D721Med (cell line): ENCODE data around the gene RBSN.

Source experiments
- DNase-seq: peaks from one replicate; pipeline ENCODE4 v3.0.0; 2011; ENCODE audit warnings: low spot score; ENCODE audit not compliant: insufficient read length
- FAIRE-seq: peaks from 2 replicates; lab custom pipeline; 2011; peaks lifted over from hg19 to GRCh38; lab: Jason Lieb, UNC
- CTCF ChIP-seq: IDR thresholded peaks from 2 replicates; pipeline ENCODE4 v1.5.1; 2012; ENCODE audit warnings: mild to moderate bottlenecking, control low read depth; ENCODE audit not compliant: insufficient read depth; ENCODE audit errors: missing control alignments

Gene RBSN

GRCh38 chr3:15096046-15096445, 2.9 kb downstream of the RBSN start:
- no peak for TF ChIP-seq CTCF
- DNase-seq: no peak
- no peak for FAIRE-seq

GRCh38 chr3:15094187-15094875, 4.6 kb downstream of the RBSN start:
- no peak for TF ChIP-seq CTCF
- no peak for FAIRE-seq
- no peak for DNase-seq

- DNase-seq (no peak), FAIRE-seq (no peak)
- no peak for TF ChIP-seq CTCF
Measured at GRCh38 chr3:15092686-15093085, 6.3 kb downstream of the RBSN start.

- no peak for FAIRE-seq
- no peak for TF ChIP-seq CTCF
Measured at GRCh38 chr3:15091575-15091974, 7.4 kb downstream of the RBSN start.

GRCh38 chr3:15089201-15089600, 9.7 kb downstream of the RBSN start:
- FAIRE-seq (no peak), DNase-seq (no peak)
- TF ChIP-seq CTCF: no peak

More at GRCh38 chr3:15091575-15091974, 7.4 kb downstream of the RBSN start:
- no peak for DNase-seq

- FAIRE-seq (no peak), DNase-seq (no peak)
- no peak for TF ChIP-seq CTCF
Measured at GRCh38 chr3:15086699-15087098, 12.2 kb downstream of the RBSN start.

- no peak for DNase-seq
- no peak for TF ChIP-seq CTCF
- no peak for FAIRE-seq
Measured at GRCh38 chr3:15086263-15086662, 12.7 kb downstream of the RBSN start.
